GM23248 (cell line): ENCODE results near the gene TCOF1.

Experiments used
- EZH2 ChIP-seq: fragments of 200-600 bp; sonication (generic); IDR thresholded peaks from 2 replicates; pipeline ENCODE4 v1.6.1; 2018; ENCODE audit warnings: antibody characterized with exemption, mild to moderate bottlenecking; ENCODE audit not compliant: insufficient read depth, poor library complexity, severe bottlenecking
- EZH2phosphoT487 ChIP-seq: fragments of 200-600 bp; sonication (generic); IDR thresholded peaks from 2 replicates; pipeline ENCODE4 v1.6.1; 2018; ENCODE audit warnings: antibody characterized with exemption, moderate library complexity, mild to moderate bottlenecking, low read depth; ENCODE audit not compliant: insufficient read depth

DNA sequence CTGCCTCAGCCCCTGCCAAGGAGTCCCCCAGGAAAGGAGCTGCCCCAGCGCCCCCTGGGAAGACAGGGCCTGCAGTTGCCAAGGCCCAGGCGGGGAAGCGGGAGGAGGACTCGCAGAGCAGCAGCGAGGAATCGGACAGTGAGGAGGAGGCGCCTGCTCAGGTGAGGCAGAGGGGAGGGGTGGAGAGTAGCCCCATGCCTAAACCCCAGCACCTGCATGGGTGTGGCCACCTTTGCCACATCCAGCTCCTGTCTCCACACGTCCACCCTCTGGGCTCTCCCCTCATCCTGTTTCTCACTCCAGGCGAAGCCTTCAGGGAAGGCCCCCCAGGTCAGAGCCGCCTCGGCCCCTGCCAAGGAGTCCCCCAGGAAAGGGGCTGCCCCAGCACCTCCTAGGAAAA, 17.2 kb downstream of the TCOF1 start:
- TF ChIP-seq EZH2 (no peak), EZH2phosphoT487 (no peak)
